Nephron (organoid): ENCODE measurements around the gene TMPRSS13.

Source experiments
- H3K27ac Mint-ChIP-seq, 3 experiments: 2 replicates each; pipeline ENCODE4 v1.8.0; 2020; ENCODE audit warnings: mixed read lengths in 3 of 3, mild to moderate bottlenecking in 2 of 3, moderate library complexity in 1 of 3
- H3K27me3 Mint-ChIP-seq: 2 replicates; pipeline ENCODE4 v1.8.0; 2021; ENCODE audit warnings: low read depth, mild to moderate bottlenecking, moderate library complexity, mixed read lengths
- H3K36me3 Mint-ChIP-seq: 2 replicates; pipeline ENCODE4 v1.8.0; 2020; ENCODE audit warnings: low read depth, mixed read lengths
- H3K4me1 Mint-ChIP-seq: 2 replicates; pipeline ENCODE4 v1.8.0; 2020; ENCODE audit warnings: mixed read lengths
- H3K4me3 Mint-ChIP-seq, 3 experiments: 2 replicates each; pipeline ENCODE4 v1.8.0; 2020; ENCODE audit warnings: mild to moderate bottlenecking in 3 of 3, mixed read lengths in 3 of 3, moderate library complexity in 2 of 3
- H3K9me3 Mint-ChIP-seq: 2 replicates; pipeline ENCODE4 v1.8.0; 2020; ENCODE audit warnings: mixed read lengths
- CTCF ChIP-seq, 3 experiments: fragments of 200-600 bp; sonication (generic); IDR thresholded peaks; one replicate each; pipeline ENCODE4 v1.5.0; 2021; ENCODE audit warnings: antibody characterized with exemption in 3 of 3; ENCODE audit not compliant: unreplicated experiment in 3 of 3

Gene TMPRSS13

GRCh38 chr11:117910941-117911655 lies 18.1 kb downstream of the TMPRSS13 start:
- TF ChIP-seq CTCF (IDR thresholded peaks at IDR 0.05; ENCODE audit: unreplicated experiment in 3 of 3): no peak
- Mint-ChIP-seq H3K9me3 (no peaks in the 10 kb centered on the region), H3K4me1 (peaks cover 32% of the 10 kb centered on the region), H3K36me3 (no peaks in the 10 kb centered on the region), H3K4me3 (no peak overlapping the region), H3K27me3 (peaks cover 20% of the 10 kb centered on the region), H3K27ac (no peak overlapping the region)

GRCh38 chr11:117910525-117910924 lies 18.7 kb downstream of the TMPRSS13 start:
- H3K4me3 Mint-ChIP-seq: no peak overlapping the region
- no peak overlapping the region for H3K27ac Mint-ChIP-seq
- no peaks in the 10 kb centered on the region for H3K36me3 Mint-ChIP-seq
- H3K4me1 Mint-ChIP-seq: peaks cover 32% of the 10 kb centered on the region
- H3K27me3 Mint-ChIP-seq: peaks cover 18% of the 10 kb centered on the region
- no peaks in the 10 kb centered on the region for H3K9me3 Mint-ChIP-seq
- TF ChIP-seq CTCF (IDR thresholded peaks at IDR 0.05; ENCODE audit: unreplicated experiment in 3 of 3): no peak

- H3K4me1 Mint-ChIP-seq: peaks cover 25% of the 10 kb centered on the region
- H3K27me3 Mint-ChIP-seq: peaks cover 16% of the 10 kb centered on the region
- H3K27ac Mint-ChIP-seq: no peak overlapping the region
- H3K9me3 Mint-ChIP-seq: no peaks in the 10 kb centered on the region
- H3K36me3 Mint-ChIP-seq: no peaks in the 10 kb centered on the region
- no peak for TF ChIP-seq CTCF (IDR thresholded peaks at IDR 0.05; ENCODE audit: unreplicated experiment in 3 of 3)
- H3K4me3 Mint-ChIP-seq: no peak overlapping the region
These were observed 19.4 kb downstream of the TMPRSS13 start for GRCh38 chr11:117909611-117910382.

- H3K36me3 Mint-ChIP-seq: no peaks in the 10 kb centered on the region
- no peak for TF ChIP-seq CTCF (IDR thresholded peaks at IDR 0.05; ENCODE audit: unreplicated experiment in 3 of 3)
- no peak overlapping the region for H3K4me3 Mint-ChIP-seq
- H3K27ac Mint-ChIP-seq: no peak overlapping the region
- H3K9me3 Mint-ChIP-seq: no peaks in the 10 kb centered on the region
- H3K27me3 Mint-ChIP-seq: peaks cover 11% of the 10 kb centered on the region
- H3K4me1 Mint-ChIP-seq: peaks cover 19% of the 10 kb centered on the region
These were observed 20.1 kb downstream of the TMPRSS13 start for GRCh38 chr11:117908959-117909610.

- Mint-ChIP-seq H3K4me3 (no peak overlapping the region), H3K36me3 (no peaks in the 10 kb centered on the region), H3K9me3 (no peaks in the 10 kb centered on the region), H3K27ac (peak overlapping the region in 2 of 3 experiments; percentile 3 to 50), H3K27me3 (peaks cover 11% of the 10 kb centered on the region), H3K4me1 (peaks cover 17% of the 10 kb centered on the region)
- TF ChIP-seq CTCF (IDR thresholded peaks at IDR 0.05; ENCODE audit: unreplicated experiment in 3 of 3): no peak
These were observed 20.9 kb downstream of the TMPRSS13 start for GRCh38 chr11:117908109-117908895.
